Breast epithelium (tissue), 4 donors: ENCODE measurements around the gene IPCEF1. TPM values are rescaled to one million over a fixed set of nuclear protein-coding genes. Genes with fewer than 3 reads are reported as not detected.

Experiments
- DNase-seq, 2 donors: peaks; one replicate each; pipeline ENCODE4 v3.0.0-alpha.2; 2019; ENCODE audit warnings: low spot score in 2 of 2
- H3K27ac ChIP-seq, 2 donors: fragments of 200-600 bp; sonication (generic) in 1 of 2; one replicate each; pipeline ENCODE4 v1.5.1; 2016 to 2019; ENCODE audit warnings: mild to moderate bottlenecking in 1 of 2
- H3K27me3 ChIP-seq, 2 donors: fragments of 200-600 bp; sonication (generic) in 1 of 2; one replicate each; pipeline versions ENCODE4 v1.5.1 to v1.6.0; 2017 to 2019; ENCODE audit warnings: control low read depth in 1 of 2, mild to moderate bottlenecking in 1 of 2
- H3K36me3 ChIP-seq: fragments of 200-600 bp; one replicate; pipeline ENCODE4 v1.5.1; 2019
- H3K4me1 ChIP-seq, 2 donors: fragments of 200-600 bp; sonication (generic); one replicate each; pipeline ENCODE4 v1.5.1; 2016 to 2019; ENCODE audit warnings: control low read depth in 1 of 2
- H3K4me3 ChIP-seq, 3 donors: fragments of 200-600 bp; sonication (generic); 1 replicate in 2 of 3; 2 replicates in 1 of 3; pipeline ENCODE4 v1.5.1; 2016 to 2019; ENCODE audit warnings: mild to moderate bottlenecking in 3 of 3, moderate library complexity in 2 of 3
- H3K9me3 ChIP-seq, 2 donors: fragments of 200-600 bp; sonication (generic) in 1 of 2; one replicate each; pipeline ENCODE4 v1.5.1; 2016 to 2019; ENCODE audit warnings: control low read depth in 1 of 2
- CTCF ChIP-seq, 3 donors: fragments of 450-650 bp; IDR thresholded peaks; one replicate each; pipeline ENCODE4 v1.5.1; 2016 to 2017; ENCODE audit warnings: antibody characterized with exemption in 3 of 3, mild to moderate bottlenecking in 3 of 3, moderate library complexity in 3 of 3
- POLR2A ChIP-seq: fragments of 450-650 bp; IDR thresholded peaks from one replicate; pipeline ENCODE4 v1.6.1; 2016; ENCODE audit warnings: antibody characterized with exemption, mild to moderate bottlenecking, moderate library complexity
- POLR2AphosphoS5 ChIP-seq, 3 donors: sonication (generic); formaldehyde crosslinking; IDR thresholded peaks; one replicate each; pipeline ENCODE4 v1.6.1; 2017; ENCODE audit warnings: antibody characterized with exemption in 3 of 3
- intact Hi-C: fragments of 100-400 bp; cut with DNase I; formaldehyde crosslinking; loops from one replicate; pipeline ENCODE4 v1.15.1; 2023; ENCODE audit warnings: low total_unique reads
- total RNA-seq, 3 donors: library from RNA; depleted of rRNA; stranded (reverse); fragments of >200 nt; gene quantifications; one replicate each; pipeline ENCODE4 v1.1.0, GENCODE V29; 2016

Gene IPCEF1
- total RNA-seq, 3 donors from 2014 or later = 3.7 to 6.7 (median 5.6) TPM

- no peak for DNase-seq
- H3K27ac ChIP-seq = no peak overlapping the region
- no peak overlapping the region for H3K4me3 ChIP-seq
- H3K36me3 ChIP-seq = no peaks in the 10 kb centered on the region
- H3K9me3 ChIP-seq = no peaks in the 10 kb centered on the region
- TF ChIP-seq POLR2A = no peak
- no peaks in the 10 kb centered on the region for H3K27me3 ChIP-seq
- intact Hi-C loops = no loop called here
- no peaks in the 10 kb centered on the region for H3K4me1 ChIP-seq
These were observed 128.6 kb downstream of the IPCEF1 start for GRCh38 chr6:154227862-154228520.

GRCh38 chr6:154226461-154226860 is 130.1 kb downstream of the IPCEF1 start:
- TF ChIP-seq CTCF (IDR thresholded peaks at IDR 0.05) = no peak
- TF ChIP-seq POLR2A = no peak
- no peak for TF ChIP-seq POLR2AphosphoS5 (IDR thresholded peaks at IDR 0.05)

DNA sequence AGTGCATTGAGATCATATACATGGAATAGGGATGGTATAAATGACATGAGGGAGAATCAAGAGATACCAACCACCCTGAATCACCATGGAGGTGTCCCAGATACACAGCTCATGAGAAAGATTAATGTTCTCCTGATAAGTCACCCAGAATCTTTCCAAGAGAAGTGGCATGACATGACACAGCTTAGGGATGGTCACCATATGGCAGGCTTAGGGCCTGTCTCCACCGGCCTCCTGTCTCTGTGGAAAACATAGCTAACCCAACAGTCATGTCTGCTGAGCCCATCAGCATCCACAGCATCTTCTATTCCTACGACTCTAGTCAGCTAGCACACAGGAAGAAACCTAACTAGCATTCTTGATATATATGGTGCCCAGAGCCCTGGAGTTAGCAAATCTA is 133.3 kb downstream of the IPCEF1 start:
- no peaks in the 10 kb centered on the region for H3K9me3 ChIP-seq
- H3K4me1 ChIP-seq = no peaks in the 10 kb centered on the region
- no peak for TF ChIP-seq POLR2AphosphoS5 (IDR thresholded peaks at IDR 0.05)
- no peaks in the 10 kb centered on the region for H3K27me3 ChIP-seq
- no peak overlapping the region for H3K4me3 ChIP-seq
- no peak overlapping the region for H3K27ac ChIP-seq
- intact Hi-C loops = no loop called here
- DNase-seq = no peak
- no peaks in the 10 kb centered on the region for H3K36me3 ChIP-seq

More at GRCh38 chr6:154226461-154226860, 130.1 kb downstream of the IPCEF1 start:
- intact Hi-C loops = no loop called here
- H3K4me3 ChIP-seq = no peak overlapping the region
- DNase-seq = no peak
- no peaks in the 10 kb centered on the region for H3K36me3 ChIP-seq
- H3K27ac ChIP-seq = no peak overlapping the region
- no peaks in the 10 kb centered on the region for H3K27me3 ChIP-seq
- H3K9me3 ChIP-seq = no peaks in the 10 kb centered on the region
- H3K4me1 ChIP-seq = no peaks in the 10 kb centered on the region

- intact Hi-C loops = no loop called here
- Histone ChIP-seq H3K4me1 (no peaks in the 10 kb centered on the region), H3K27me3 (no peaks in the 10 kb centered on the region), H3K9me3 (no peaks in the 10 kb centered on the region), H3K36me3 (no peaks in the 10 kb centered on the region), H3K27ac (no peak overlapping the region), H3K4me3 (no peak overlapping the region)
- TF ChIP-seq POLR2A (no peak), CTCF (IDR thresholded peaks at IDR 0.05) (no peak), POLR2AphosphoS5 (IDR thresholded peaks at IDR 0.05) (no peak)
- DNase-seq = no peak
These were observed 133.9 kb downstream of the IPCEF1 start for GRCh38 chr6:154222716-154223115.

DNA sequence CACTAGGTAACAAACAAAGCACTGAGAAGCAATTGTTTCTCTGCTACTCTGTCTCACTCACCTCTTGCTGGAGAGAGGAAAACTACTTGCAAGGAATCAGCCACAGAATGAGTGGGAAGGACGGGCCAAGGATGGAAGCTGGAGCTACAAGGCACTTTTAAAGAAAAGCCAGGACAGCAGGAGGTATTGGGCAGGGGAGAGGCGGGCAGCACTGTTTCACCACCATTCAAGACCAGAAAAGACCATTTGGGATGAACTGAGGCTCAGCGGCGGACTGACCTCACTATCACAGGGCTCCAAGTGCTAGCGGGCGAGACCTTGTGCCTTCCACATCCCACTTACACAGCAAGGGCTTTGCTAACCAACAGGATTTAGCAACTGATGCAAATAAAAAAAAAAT is 137.4 kb downstream of the IPCEF1 start:
- Histone ChIP-seq H3K27ac (no peak overlapping the region), H3K4me3 (no peak overlapping the region), H3K27me3 (no peaks in the 10 kb centered on the region), H3K9me3 (no peaks in the 10 kb centered on the region), H3K4me1 (no peaks in the 10 kb centered on the region), H3K36me3 (no peaks in the 10 kb centered on the region)
- DNase-seq = no peak
- TF ChIP-seq CTCF (IDR thresholded peaks at IDR 0.05) (no peak), POLR2A (no peak), POLR2AphosphoS5 (IDR thresholded peaks at IDR 0.05) (no peak)
- intact Hi-C loops = no loop called here

GRCh38 chr6:154218787-154219186 is 137.8 kb downstream of the IPCEF1 start:
- Histone ChIP-seq H3K4me1 (no peaks in the 10 kb centered on the region), H3K4me3 (no peak overlapping the region), H3K27ac (no peak overlapping the region), H3K36me3 (no peaks in the 10 kb centered on the region), H3K27me3 (no peaks in the 10 kb centered on the region), H3K9me3 (no peaks in the 10 kb centered on the region)
- intact Hi-C loops = no loop called here
- no peak for TF ChIP-seq POLR2AphosphoS5 (IDR thresholded peaks at IDR 0.05)
- TF ChIP-seq POLR2A = no peak
- TF ChIP-seq CTCF (IDR thresholded peaks at IDR 0.05) = no peak
- DNase-seq = no peak
